ENCODE measurements around the gene AHI1. TPM values are rescaled to one million over a fixed set of nuclear protein-coding genes. Genes with fewer than 3 reads are reported as not detected.

The AHI1 gene
- polyA plus RNA-seq, 1 experiment = 29.0 TPM

DNA sequence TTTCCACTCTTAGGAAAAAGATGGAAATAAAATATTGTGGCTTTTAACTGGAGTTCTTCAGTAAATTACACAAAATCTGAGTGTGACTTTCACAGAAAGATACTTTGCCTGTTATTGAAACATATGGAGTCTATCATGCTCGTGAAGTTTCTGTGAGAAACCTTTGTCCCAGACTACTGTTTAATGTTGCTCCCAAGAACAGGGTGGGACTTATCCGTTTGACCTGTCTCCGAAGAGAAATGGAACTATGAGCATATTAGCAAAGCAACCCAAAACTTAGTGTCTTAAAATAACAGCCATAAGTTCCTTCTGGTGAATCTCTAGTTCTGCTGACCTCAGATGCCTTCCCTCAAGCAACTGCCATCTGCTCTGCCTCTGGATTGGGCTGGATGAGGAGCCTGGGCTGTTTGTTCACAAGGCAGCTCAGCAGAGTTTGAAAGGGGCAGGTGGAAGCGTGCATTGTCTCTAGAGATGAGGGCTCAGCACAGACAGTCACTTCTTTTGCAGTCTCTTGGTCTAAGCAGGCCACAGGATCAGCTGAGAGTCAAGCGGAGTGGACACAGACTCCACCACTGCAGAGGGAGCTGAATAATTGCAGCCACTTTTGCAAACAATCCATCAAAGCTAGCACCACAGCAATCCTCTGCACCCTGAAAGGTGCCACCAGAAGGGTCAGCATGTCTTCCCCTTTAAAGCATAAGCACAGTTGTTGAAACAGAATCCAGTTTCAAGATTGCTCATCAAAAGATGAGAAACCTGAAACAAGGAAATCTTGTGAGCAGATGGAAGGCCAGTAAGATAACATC, 263.7 kb downstream of the AHI1 start:
- POLR2A ChIA-PET = no interaction called here
- CTCF ChIA-PET = no interaction called here
- Histone ChIP-seq H3K9me3 (ENCODE audit: control insufficient read depth, insufficient read depth, low read length) (no peaks in the 10 kb centered on the region), H3K27me3 (ENCODE audit: control insufficient read depth, insufficient read depth, low read length) (peaks cover 4% of the 10 kb centered on the region), H3K27ac (ENCODE audit: low read depth, low read length) (no peak overlapping the region), H3K4me3 (ENCODE audit: low read depth, low read length) (no peak overlapping the region)
- TF ChIP-seq, protein P1, sequence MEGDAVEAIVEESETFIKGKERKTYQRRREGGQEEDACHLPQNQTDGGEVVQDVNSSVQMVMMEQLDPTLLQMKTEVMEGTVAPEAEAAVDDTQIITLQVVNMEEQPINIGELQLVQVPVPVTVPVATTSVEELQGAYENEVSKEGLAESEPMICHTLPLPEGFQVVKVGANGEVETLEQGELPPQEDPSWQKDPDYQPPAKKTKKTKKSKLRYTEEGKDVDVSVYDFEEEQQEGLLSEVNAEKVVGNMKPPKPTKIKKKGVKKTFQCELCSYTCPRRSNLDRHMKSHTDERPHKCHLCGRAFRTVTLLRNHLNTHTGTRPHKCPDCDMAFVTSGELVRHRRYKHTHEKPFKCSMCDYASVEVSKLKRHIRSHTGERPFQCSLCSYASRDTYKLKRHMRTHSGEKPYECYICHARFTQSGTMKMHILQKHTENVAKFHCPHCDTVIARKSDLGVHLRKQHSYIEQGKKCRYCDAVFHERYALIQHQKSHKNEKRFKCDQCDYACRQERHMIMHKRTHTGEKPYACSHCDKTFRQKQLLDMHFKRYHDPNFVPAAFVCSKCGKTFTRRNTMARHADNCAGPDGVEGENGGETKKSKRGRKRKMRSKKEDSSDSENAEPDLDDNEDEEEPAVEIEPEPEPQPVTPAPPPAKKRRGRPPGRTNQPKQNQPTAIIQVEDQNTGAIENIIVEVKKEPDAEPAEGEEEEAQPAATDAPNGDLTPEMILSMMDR (IDR thresholded peaks at IDR 0.05; ENCODE audit: low read depth, low read length) = no peak
- no peak for DNase-seq (ENCODE audit: low read depth, low spot score)

Small RNA genes within 50 kb of the gene (small RNA-seq; reads per million reads assigned to genes)
- not detected for gene MIR548A2 (ENCODE audit: insufficient read length, low read depth)
- gene RF00019 (ENCODE audit: insufficient read length, low read depth) = not detected
